ENCODE measurements around the gene SCD5.

The SCD5 gene

DNA sequence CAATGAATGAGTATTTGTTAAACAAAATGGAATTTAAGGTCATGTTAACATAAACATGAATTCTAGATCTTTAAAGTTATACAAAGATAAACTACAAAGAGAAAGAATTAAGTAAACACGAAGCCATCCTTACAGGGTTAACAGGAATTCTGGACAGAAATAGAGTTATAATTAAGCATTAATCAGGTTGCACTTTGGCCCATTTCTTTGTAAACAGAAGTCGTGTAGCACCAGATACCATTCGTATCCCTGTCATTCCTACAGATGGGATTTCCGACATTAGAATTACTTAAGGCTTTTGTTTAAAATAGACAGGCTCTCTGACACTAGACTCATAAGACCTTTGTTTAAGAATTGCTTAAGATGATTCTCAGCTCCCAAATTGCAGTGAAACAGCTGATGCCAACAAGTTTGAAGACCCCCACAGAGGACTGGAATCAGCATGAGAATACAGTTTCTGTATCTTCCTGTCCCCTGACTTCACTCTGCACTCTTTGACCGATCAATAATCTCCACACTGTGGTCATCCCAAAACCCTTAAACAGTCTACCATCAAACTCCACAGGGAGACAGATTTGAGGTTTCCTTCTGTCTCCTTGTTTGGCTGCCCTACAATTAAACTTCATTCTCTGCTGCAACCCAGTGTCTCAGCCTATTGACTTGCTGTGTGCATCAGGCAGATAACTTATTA is 214.6 kb downstream of the SCD5 start:
- DNase-seq, result no peak

DNA sequence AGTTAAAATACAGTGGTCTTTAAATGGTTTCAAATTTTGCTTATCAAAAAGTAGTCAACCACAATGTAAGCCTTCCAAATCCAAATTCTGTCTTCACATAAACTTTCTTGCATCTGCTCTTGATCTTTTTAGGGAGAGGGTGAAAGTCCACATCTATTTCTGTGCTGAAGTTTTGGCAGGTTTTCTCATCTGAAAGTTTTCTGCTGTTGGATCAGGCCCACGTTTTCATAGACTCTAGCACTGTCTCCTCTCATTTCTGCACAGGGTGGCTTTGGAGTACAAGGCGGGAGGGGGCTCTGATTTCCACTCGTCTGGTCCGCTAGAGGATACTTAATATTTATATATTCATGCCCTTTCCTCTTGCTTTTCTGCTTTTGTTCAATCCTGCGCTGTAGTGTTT is 218.7 kb downstream of the SCD5 start:
- no peak for DNase-seq

Data from effector CD8-positive, alpha-beta T cell (primary cell).